ENCODE data around the gene FAT1. TPM values are rescaled to one million over a fixed set of nuclear protein-coding genes. Genes with fewer than 3 reads are reported as not detected.

Gene FAT1
- total and polyA plus RNA-seq, 9 of the 15 experiments (the other 6 are each of a cell fraction or from before 2014, with no cell fraction given): 6.0 to 38.4 (median 21.4) TPM

GRCh38 chr4:186630128-186630527 lies 93.5 kb downstream of the FAT1 start:
- ChIA-PET CTCF (ENCODE audit: low intra/inter-chr PET ratio) (no interaction called here), POLR2A (no interaction called here)
- ATAC-seq: no peak

More at GRCh38 chr4:186630128-186630527, 93.5 kb downstream of the FAT1 start:
- peaks cover 14% of the 10 kb centered on the region; the same call in 2 of the 3 replicates for H3K36me3 ChIP-seq (ENCODE audit: control insufficient read depth, insufficient read depth, low read length)
- no peak overlapping the region for H3K27ac ChIP-seq (ENCODE audit: extremely low read depth, low read depth, low read length)
- DNase-seq (ENCODE audit: extremely low read depth in 1 of 4, low spot score in 3 of 4) (no peak), FAIRE-seq (no peak)
- no peak overlapping the region for H2AFZ ChIP-seq (ENCODE audit: low read depth, low read length)
- no peak overlapping the region for H3K9ac ChIP-seq (ENCODE audit: insufficient read depth in 1 of 2, low read depth in 2 of 2, low read length in 2 of 2)
- 50% methylated on average over 6 of the region's 6 CpGs for WGBS (ENCODE audit: insufficient coverage, low coverage, missing lambda C conversion rate)
- BruUV-seq (replicated peaks): no TSS peak
- no peaks in the 10 kb centered on the region for H3K9me1 ChIP-seq (ENCODE audit: control insufficient read depth, insufficient read depth, low read length)
- H3K9me3 ChIP-seq (replicated peaks; ENCODE audit: control insufficient read depth, insufficient read depth, low read depth, low read length): no peaks in the 10 kb centered on the region; the same call in 1 of the 2 replicates
- H3K4me3 ChIP-seq: no peak overlapping the region
- no peak overlapping the region for H3K4me2 ChIP-seq (ENCODE audit: insufficient read depth, low read length)
- H4K20me1 ChIP-seq (replicated peaks; ENCODE audit: control insufficient read depth, insufficient read depth, low read length): no peaks in the 10 kb centered on the region
- intact Hi-C loops (cut with micrococcal nuclease): no loop called here
- no peaks in the 10 kb centered on the region for H3K79me2 ChIP-seq (ENCODE audit: control insufficient read depth, insufficient read depth, low read length)
- H3K4me1 ChIP-seq (replicated peaks in 1 of 2; ENCODE audit: control insufficient read depth in 2 of 2, insufficient read depth in 2 of 2, low read length in 2 of 2): no peaks in the 10 kb centered on the region; a peak in 1 of 5 replicates
- no peak for TF ChIP-seq RERE (CRISPR knock-in tag; IDR thresholded peaks at IDR 0.05; ENCODE audit: borderline replicate concordance)
- TF ChIP-seq ZNF12 (CRISPR knock-in tag; IDR thresholded peaks at IDR 0.05): 0 out of 2 replicates have a peak, but pooled peaks have one; percentile 54
- in situ Hi-C loops (cut with MboI): no loop called here
- no peaks in the 10 kb centered on the region; a peak in 1 of 5 replicates for H3K27me3 ChIP-seq (ENCODE audit: control insufficient read depth in 2 of 2, insufficient read depth in 2 of 2, low read length in 2 of 2)
